ENCODE data around the gene MSRB1.

GRCh38 chr16:1949507-1949906 lies 6.5 kb upstream of the MSRB1 start:
- TF ChIP-seq, protein P1, sequence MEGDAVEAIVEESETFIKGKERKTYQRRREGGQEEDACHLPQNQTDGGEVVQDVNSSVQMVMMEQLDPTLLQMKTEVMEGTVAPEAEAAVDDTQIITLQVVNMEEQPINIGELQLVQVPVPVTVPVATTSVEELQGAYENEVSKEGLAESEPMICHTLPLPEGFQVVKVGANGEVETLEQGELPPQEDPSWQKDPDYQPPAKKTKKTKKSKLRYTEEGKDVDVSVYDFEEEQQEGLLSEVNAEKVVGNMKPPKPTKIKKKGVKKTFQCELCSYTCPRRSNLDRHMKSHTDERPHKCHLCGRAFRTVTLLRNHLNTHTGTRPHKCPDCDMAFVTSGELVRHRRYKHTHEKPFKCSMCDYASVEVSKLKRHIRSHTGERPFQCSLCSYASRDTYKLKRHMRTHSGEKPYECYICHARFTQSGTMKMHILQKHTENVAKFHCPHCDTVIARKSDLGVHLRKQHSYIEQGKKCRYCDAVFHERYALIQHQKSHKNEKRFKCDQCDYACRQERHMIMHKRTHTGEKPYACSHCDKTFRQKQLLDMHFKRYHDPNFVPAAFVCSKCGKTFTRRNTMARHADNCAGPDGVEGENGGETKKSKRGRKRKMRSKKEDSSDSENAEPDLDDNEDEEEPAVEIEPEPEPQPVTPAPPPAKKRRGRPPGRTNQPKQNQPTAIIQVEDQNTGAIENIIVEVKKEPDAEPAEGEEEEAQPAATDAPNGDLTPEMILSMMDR (IDR thresholded peaks at IDR 0.05), result no peak
- TF ChIP-seq POLR2A (IDR thresholded peaks at IDR 0.05), result no peak
